ENCODE measurements around the gene CHD2. TPM values are rescaled to one million over a fixed set of nuclear protein-coding genes. Genes with fewer than 3 reads are reported as not detected.
A peak's percentile ranks its signal among the peaks of the same experiment; 100 is the strongest.

CHD2 gene
- total and polyA plus RNA-seq, 2 experiments from 2014 or later: 36.5 to 39.0 TPM

- H3K79me2 ChIP-seq (ENCODE audit: insufficient read depth): peaks cover 70% of the 10 kb centered on the region
These were observed 118.5 kb downstream of the CHD2 start for GRCh38 chr15:93018574-93018973.

GRCh38 chr15:93019090-93019489 is 119.0 kb downstream of the CHD2 start:
- no peaks in the 10 kb centered on the region for H3K9me2 ChIP-seq (ENCODE audit: insufficient read depth)
- peaks cover 75% of the 10 kb centered on the region for H3K79me2 ChIP-seq (ENCODE audit: insufficient read depth)
- no peak for DNase-seq
- H3K4me1 ChIP-seq (ENCODE audit: insufficient read depth): peaks cover 8% of the 10 kb centered on the region; the same call in 1 of the 2 replicates
- H2AFZ ChIP-seq: no peak overlapping the region
- H3K4me2 ChIP-seq (ENCODE audit: unreplicated experiment): no peak overlapping the region
- in situ Hi-C loops (cut with MboI): no loop called here
- H3F3A ChIP-seq (ENCODE audit: insufficient read depth): peaks cover 76% of the 10 kb centered on the region
- H3K4me3 ChIP-seq: no peak overlapping the region
- H3K9ac ChIP-seq: no peak overlapping the region
- WGBS, 2 experiments (ENCODE audit: low coverage in 1 of 2, low lambda C conversion rate in 2 of 2, missing lambda C conversion rate in 2 of 2): 91 to 94% methylated on average over 7 of the region's 7 CpGs
- peaks cover 94% of the 10 kb centered on the region for H3K36me3 ChIP-seq (ENCODE audit: low read depth)
- H3K27me3 ChIP-seq (replicated peaks; ENCODE audit: insufficient read depth): no peaks in the 10 kb centered on the region
- no peaks in the 10 kb centered on the region for H4K20me1 ChIP-seq (ENCODE audit: insufficient read depth)
- no peaks in the 10 kb centered on the region for H3K9me3 ChIP-seq (ENCODE audit: low read depth)
- no peak for TF ChIP-seq EZH2 (IDR thresholded peaks at IDR 0.05; ENCODE audit: insufficient read depth, poor library complexity, severe bottlenecking)
- TF ChIP-seq EZH2phosphoT487 (IDR thresholded peaks at IDR 0.05; ENCODE audit: insufficient read depth, low read depth): no peak
- H3K27ac ChIP-seq: peak overlapping the region; percentile 61; the same call in 1 of the 2 replicates

More at GRCh38 chr15:93018574-93018973, 118.5 kb downstream of the CHD2 start:
- in situ Hi-C loops (cut with MboI): no loop called here
- H3K9ac ChIP-seq: no peak overlapping the region
- no peaks in the 10 kb centered on the region for H4K20me1 ChIP-seq (ENCODE audit: insufficient read depth)
- H3K27ac ChIP-seq: peak overlapping the region; percentile 61
- no peaks in the 10 kb centered on the region for H3K9me2 ChIP-seq (ENCODE audit: insufficient read depth)
- no peak overlapping the region for H3K4me3 ChIP-seq
- DNase-seq: peak; percentile 50
- H3K4me2 ChIP-seq (ENCODE audit: unreplicated experiment): no peak overlapping the region
- WGBS, 2 experiments (ENCODE audit: low coverage in 1 of 2, low lambda C conversion rate in 2 of 2, missing lambda C conversion rate in 2 of 2): 71% methylated on average over 4 of the region's 4 CpGs
- peaks cover 6% of the 10 kb centered on the region; the same call in 1 of the 2 replicates for H3K4me1 ChIP-seq (ENCODE audit: insufficient read depth)
- TF ChIP-seq EZH2 (IDR thresholded peaks at IDR 0.05; ENCODE audit: insufficient read depth, poor library complexity, severe bottlenecking) (no peak), EZH2phosphoT487 (IDR thresholded peaks at IDR 0.05; ENCODE audit: insufficient read depth, low read depth) (no peak)
- H3K9me3 ChIP-seq (ENCODE audit: low read depth): no peaks in the 10 kb centered on the region
- H2AFZ ChIP-seq: no peak overlapping the region
- no peaks in the 10 kb centered on the region for H3K27me3 ChIP-seq (replicated peaks; ENCODE audit: insufficient read depth)
- H3F3A ChIP-seq (ENCODE audit: insufficient read depth): peaks cover 72% of the 10 kb centered on the region
- H3K36me3 ChIP-seq (ENCODE audit: low read depth): peaks cover 93% of the 10 kb centered on the region

- no peak overlapping the region for H3K27ac ChIP-seq
- H4K20me1 ChIP-seq (ENCODE audit: insufficient read depth): no peaks in the 10 kb centered on the region
- H3K4me3 ChIP-seq: no peak overlapping the region
- TF ChIP-seq EZH2 (IDR thresholded peaks at IDR 0.05; ENCODE audit: insufficient read depth, poor library complexity, severe bottlenecking) (no peak), EZH2phosphoT487 (IDR thresholded peaks at IDR 0.05; ENCODE audit: insufficient read depth, low read depth) (no peak)
- no peaks in the 10 kb centered on the region for H3K27me3 ChIP-seq (replicated peaks; ENCODE audit: insufficient read depth)
- H3K4me2 ChIP-seq (ENCODE audit: unreplicated experiment): no peak overlapping the region
- no peak overlapping the region for H2AFZ ChIP-seq
- H3K9ac ChIP-seq: no peak overlapping the region
- in situ Hi-C loops (cut with MboI): no loop called here
- peaks cover 73% of the 10 kb centered on the region for H3F3A ChIP-seq (ENCODE audit: insufficient read depth)
- H3K9me3 ChIP-seq (ENCODE audit: low read depth): no peaks in the 10 kb centered on the region
- H3K36me3 ChIP-seq (ENCODE audit: low read depth): peaks cover 94% of the 10 kb centered on the region
- no peaks in the 10 kb centered on the region for H3K9me2 ChIP-seq (ENCODE audit: insufficient read depth)
- WGBS, 2 experiments (ENCODE audit: low coverage in 1 of 2, low lambda C conversion rate in 2 of 2, missing lambda C conversion rate in 2 of 2): 97% methylated on average over 10 of the region's 10 CpGs
- peaks cover 80% of the 10 kb centered on the region for H3K79me2 ChIP-seq (ENCODE audit: insufficient read depth)
- peaks cover 8% of the 10 kb centered on the region; the same call in 1 of the 2 replicates for H3K4me1 ChIP-seq (ENCODE audit: insufficient read depth)
- no peak for DNase-seq
These were observed 119.8 kb downstream of the CHD2 start for GRCh38 chr15:93019971-93020370.

GRCh38 chr15:93020976-93021772 is 121.0 kb downstream of the CHD2 start:
- Histone ChIP-seq H3K4me1 (ENCODE audit: insufficient read depth) (peaks cover 8% of the 10 kb centered on the region; the same call in 1 of the 2 replicates), H4K20me1 (ENCODE audit: insufficient read depth) (no peaks in the 10 kb centered on the region), H3K79me2 (ENCODE audit: insufficient read depth) (peaks cover 81% of the 10 kb centered on the region), H3K4me2 (ENCODE audit: unreplicated experiment) (no peak overlapping the region), H3K4me3 (no peak overlapping the region), H3K9ac (no peak overlapping the region), H2AFZ (no peak overlapping the region), H3K9me2 (ENCODE audit: insufficient read depth) (no peaks in the 10 kb centered on the region), H3K27ac (no peak overlapping the region), H3K9me3 (ENCODE audit: low read depth) (no peaks in the 10 kb centered on the region), H3K27me3 (replicated peaks; ENCODE audit: insufficient read depth) (no peaks in the 10 kb centered on the region), H3K36me3 (ENCODE audit: low read depth) (peaks cover 90% of the 10 kb centered on the region), H3F3A (ENCODE audit: insufficient read depth) (peaks cover 61% of the 10 kb centered on the region)
- DNase-seq: no peak
- in situ Hi-C loops (cut with MboI): no loop called here
- no peak for TF ChIP-seq EZH2phosphoT487 (IDR thresholded peaks at IDR 0.05; ENCODE audit: insufficient read depth, low read depth)
- no peak for TF ChIP-seq EZH2 (IDR thresholded peaks at IDR 0.05; ENCODE audit: insufficient read depth, poor library complexity, severe bottlenecking)
- 87 to 96% methylated on average over 3 of the region's 3 CpGs for WGBS, 2 experiments (ENCODE audit: low coverage in 1 of 2, low lambda C conversion rate in 2 of 2, missing lambda C conversion rate in 2 of 2)

Measured in GM23248 (cell line).